Stimulated activated CD4-positive, alpha-beta T cell treated with anti-CD3 and anti-CD28 coated beads, Interleukin-2, amount 100 ng/mL, for 48 hours (primary cell): ENCODE measurements around the gene KCNIP2.

Source experiments
- DNase-seq, 2 donors: peaks; one replicate each; pipeline ENCODE4 v3.0.0-alpha.2; 2020

Gene KCNIP2

DNA sequence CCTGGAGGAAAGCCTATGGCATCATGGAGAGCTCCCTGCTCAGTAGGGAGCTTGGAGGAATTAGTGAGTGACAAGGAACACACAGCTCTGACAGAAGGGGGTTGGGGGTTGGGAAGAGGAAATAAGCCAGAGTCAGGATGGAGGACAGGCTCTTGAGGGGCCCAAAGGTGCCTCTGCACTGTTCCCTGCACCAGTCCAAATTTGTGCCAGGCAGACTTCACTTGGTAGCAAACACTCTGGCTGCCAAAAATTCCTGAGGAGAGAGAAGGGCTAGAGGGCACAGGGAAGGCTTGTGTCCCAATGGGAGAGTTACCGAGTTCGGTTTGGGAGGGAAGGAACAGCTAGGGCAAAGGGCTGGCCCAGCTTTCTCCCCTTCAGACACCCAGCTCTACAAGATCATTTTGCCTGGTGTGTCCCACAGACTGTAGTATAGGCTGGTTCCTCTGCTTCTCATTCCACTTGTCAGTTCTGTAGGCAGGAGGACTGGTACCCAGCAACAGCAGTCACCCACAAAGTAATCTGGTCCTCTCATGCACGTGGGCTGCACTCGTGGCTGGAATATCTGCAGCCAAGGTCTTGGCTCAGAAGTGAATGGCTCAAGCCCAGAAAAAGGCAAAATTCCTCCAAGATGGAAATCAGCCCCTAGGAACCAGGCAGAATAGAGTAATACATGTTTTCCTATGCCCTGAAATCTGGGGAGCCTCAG is 8.0 kb upstream of the KCNIP2 start:
- DNase-seq, result no peak

DNA sequence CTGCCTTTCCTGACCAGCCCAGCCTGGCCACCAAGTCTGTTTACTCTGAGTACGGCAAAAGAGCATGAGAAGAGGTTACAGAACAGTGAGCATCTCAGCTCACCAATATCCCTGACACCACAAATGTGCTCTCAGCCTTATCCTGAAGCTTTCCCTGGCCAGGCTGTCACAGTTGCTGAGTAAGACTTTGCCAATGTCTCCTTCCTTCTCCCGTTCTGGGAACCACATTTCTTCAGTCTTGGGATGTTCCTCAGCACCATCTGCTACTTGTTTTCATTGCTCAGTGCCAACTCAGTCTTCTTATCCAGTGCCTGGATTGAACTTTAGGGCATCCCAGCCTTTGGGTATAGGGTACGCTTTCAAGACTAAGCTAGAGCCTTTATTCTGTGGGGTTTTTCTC is 7.1 kb upstream of the KCNIP2 start:
- no peak for DNase-seq

DNA sequence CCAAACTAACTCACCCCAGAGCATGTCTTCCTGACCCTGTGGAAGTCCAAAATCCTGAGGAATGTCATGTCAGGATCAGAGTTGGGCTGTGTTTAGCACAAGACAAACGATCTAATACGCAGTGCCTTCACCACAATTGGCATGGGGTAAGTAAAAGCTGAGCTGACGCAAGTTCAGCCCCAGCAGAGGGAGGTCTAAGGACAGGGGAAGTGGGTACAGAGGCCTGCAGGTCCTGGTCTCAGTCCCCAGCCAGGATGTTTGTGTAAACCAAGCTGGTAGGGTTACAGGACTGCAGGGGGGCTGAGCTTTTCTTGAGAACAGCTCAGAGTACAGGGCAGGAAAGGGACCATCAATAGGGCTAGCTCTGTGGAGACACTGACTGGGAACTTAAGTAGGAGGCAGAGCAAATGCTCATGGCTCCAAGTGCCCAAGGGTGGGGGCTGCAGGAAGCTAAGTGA is 5.3 kb upstream of the KCNIP2 start:
- DNase-seq, result no peak

DNA sequence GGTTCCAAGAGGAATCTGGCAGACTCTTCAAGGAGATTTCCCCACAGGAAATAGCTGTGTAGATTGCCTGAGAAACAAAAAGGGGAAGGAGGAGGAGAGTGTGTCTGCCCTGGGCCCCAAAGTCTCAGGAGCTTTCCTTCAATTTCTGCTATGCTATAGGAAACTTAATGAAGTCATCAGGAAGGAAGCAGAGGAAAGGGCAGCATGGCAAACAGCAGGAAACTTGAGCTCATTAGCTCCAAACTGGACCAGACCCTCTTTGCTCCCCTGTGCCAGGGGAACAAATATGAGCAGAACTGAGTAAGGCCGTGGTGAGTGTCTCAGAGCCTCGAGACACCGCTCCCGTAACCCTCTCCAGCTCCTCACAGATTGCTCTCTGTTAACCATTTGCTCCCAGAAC is 4.8 kb upstream of the KCNIP2 start:
- DNase-seq, result no peak

DNA sequence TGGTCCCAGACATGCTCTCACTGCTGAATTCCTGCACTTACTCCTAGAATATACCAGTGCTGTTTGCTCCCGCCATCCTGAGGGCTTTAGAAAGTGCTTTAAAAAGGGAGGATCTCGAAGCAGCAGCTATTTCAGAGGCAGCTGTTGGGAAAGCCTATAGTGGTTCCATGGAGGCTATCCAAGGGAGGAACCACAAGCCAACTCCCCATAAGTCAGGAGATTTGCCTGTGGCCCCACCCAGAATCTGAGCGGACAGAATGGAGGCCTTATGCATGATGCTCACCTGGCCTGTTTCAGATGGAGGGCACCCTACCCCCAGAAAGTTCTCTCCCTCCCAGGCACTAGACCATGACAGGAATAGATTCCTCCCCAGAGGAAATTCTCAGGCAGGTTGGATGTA is 2.3 kb upstream of the KCNIP2 start:
- no peak for DNase-seq

DNA sequence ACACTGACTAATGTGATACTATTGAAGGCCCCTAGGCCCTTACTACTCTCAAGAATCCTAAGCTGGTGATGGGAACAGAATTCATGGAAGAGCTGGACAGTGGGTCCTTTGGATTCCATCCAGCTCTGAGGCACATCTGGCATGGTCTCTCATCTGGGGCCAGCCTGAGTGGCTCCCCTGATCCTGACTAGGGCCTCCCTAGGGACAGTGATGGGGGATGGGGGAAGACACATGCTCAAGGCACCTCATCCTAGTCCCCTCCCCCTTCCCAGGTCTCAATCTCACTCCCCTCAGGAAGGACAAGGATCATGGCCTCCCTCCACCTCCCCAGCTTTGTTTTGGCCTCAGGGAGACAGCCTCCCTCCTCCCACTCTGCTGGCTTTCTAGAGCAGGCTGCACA is 1.8 kb downstream of the KCNIP2 start:
- no peak for DNase-seq

DNA sequence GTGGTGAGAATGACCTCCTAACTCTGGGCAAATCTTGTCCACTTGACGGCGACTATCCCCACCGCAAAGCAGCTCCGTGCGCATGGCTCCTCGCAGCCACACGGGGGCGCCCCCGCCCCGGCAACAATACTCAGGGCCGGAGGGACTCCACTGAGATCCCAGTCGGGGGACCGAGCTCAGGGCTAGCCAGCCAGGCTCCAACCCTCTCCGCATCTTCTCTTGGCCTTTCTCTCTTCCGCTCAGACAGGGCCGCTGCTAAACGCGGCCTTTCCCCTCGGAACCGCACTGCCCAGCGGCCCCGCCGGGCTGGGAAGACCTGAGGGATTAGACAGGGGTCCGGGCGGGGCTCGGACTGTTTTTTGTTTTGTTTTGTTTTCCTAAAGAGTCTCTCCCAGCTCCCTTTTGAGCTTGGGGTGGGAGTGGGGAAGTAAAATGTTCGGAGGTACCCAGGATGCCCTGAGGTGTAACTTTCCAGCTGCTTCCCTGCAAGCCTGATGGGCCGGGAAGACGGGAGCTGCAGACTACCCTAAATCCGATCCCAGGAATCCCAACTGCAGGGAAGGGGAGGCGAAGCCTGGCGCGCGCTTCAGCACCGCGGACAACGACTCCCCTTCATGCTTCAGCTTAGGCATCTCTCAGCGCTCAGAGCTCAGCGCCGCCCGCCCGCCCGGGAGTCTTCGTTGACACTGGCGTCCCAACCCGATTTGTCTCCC is 2.7 kb downstream of the KCNIP2 start:
- peak; percentile 76 to 80 for DNase-seq

DNA sequence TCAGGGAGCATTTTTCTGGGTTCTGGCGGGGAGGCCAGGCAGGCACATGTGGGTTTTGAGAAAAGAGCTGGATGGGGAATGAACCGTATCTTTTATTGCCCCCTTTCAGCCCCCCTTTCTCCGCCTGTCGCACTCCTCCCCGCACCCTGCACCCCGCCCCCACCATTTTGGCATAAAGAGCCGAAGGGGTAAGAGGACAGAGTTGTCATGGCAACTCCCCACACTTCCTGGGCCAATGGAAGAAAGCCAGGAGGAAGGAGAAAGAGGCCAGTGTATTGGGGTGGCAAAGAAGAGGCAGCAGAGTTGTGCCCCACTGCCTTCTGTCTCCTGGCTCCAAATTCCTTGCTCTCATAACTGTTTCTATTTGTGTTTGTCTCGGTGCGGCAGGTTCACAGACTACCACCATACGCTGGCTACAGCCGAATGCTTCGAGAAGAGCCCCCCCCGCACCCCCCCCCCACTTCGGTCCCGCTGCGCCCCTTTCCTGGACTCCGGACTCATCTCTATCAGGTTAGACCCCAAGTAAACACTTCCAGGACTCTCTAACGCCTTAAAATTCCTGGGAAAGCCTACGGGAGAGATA is 3.4 kb downstream of the KCNIP2 start:
- no peak for DNase-seq

DNA sequence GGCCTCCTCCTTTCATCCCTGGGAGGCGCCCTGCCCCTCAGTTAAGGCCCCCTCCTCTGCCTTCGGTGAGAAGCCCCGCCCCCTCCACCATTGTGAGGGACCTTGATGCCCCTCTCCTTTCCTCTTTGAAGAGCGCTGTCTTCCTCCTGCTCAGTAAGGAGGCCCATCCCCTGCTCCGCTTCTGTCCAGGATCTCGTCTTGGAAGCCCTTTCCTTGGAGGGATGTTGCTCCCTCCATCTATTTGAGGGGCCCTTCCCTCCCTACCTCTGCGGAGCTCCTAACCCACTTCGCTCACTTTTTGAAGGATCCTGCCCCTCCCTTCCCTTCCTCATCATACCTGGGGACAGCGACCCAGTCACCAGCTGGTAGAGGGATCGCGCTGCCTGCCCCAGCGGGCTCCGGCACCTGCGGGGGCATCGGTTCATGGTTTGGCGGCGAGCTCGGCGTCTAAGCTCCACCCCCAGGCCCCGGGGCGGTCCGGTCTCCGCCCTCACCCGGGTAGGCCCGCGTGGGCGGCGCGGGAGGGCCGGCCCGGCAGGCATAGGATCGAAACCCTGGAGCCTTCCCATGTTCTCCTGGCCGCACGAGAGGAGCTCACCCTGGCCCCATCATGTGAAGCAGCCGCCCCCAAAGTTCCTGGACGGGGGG is 4.1 kb downstream of the KCNIP2 start:
- DNase-seq, result peak; percentile 53 to 54

DNA sequence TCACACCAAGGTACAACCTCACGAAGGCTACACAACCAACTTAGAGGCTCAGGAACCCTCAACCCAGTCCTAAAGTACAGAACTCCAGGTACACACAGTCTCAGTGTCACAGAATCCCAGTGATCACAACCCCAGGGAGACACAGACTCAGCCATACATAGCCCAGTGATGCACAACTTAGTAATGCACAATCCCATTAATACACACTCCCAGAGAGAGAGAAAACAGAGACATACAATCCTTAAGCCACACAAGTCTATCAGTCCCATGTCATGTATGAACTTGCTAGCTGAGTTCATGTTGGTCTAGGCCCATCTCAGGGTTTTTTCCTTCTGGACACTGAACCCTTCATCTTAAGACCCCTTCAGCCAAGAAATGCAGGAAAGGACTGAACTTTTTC is 4.6 kb downstream of the KCNIP2 start:
- DNase-seq, result no peak

DNA sequence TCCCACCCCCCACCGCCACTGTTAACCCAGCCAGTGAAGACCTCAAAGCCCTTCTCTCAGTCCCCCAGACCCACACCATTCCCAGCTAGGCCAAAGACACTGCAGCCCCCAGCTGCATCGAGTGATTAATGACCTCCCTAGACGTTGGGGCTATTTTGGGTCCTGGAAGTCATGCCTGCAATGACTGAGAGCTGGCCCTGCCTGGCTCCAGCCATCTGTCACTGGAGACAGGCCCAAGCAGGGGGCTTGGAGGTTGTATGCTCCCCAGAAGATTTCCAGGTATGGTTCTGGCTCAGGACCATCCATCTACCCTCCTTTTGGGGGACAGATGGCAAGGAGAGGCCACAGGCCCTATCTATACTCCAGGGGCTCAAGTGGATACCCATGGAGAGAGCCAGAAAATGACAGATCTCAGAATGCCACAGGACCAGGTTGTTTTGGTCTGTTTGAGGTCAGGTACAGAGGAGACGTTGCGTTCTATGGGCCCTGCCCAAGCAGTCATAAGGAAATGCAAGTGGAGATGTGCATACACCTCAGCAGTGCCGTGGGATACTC is 5.1 kb downstream of the KCNIP2 start:
- no peak for DNase-seq

DNA sequence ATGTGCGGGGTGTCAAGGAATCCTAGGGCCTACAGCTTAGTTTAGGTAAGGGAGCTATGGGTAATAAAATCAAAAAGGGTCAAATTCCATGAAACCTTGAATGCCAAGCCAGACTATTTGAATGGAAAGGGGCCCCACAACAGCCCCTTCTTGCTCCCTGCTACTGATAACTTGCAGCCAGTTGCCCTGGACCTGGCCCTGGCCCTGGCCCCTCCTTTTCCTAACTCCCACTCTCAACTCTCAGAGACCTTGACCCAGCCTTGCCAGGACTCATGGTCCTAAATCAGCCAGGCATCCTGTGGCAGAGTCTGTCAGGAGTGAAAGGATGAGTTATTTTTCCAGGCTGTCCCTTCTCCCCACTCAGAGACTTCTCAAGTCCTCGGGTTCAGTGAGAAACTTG is 5.9 kb downstream of the KCNIP2 start:
- DNase-seq, result no peak

DNA sequence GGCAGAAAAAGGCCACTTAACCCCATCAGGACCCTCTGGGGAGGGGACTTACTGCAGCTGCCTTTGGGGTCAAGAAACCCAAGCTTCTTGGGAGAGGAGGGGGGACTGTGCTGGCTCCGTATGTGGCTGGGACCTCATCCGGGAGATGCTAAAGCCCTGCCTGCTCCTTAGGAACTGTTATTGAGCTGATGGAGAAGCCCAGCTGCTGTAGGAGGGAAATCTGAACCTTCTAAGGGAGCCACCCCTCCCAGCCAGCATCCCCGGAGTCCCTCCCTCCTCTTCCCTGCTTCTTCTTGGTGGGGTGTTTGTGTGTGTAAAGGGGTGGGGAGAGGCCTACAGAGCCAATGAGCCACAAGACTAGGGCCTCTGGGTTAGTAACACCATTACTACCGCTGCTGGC is 8.2 kb downstream of the KCNIP2 start:
- DNase-seq, result no peak

DNA sequence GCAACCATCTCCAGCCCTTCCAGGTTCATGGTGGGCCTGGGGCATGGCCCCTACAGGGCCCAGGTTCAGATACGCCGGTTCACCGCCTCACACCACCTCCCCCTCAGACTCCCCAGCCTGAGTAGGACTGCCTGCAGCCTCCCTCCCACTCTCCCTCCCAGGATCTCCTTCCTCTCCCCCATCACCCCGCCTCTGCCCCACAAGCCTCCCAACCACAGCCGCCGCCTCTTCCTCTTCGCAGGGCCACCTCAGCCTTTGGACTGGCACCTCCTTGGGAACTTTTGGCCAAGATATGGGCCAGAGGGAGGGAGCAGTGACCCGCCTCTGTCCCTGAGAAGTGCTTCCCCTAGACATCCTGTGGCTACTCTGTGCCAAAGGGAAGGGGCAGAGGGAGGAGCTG is 9.3 kb downstream of the KCNIP2 start:
- no peak for DNase-seq

DNA sequence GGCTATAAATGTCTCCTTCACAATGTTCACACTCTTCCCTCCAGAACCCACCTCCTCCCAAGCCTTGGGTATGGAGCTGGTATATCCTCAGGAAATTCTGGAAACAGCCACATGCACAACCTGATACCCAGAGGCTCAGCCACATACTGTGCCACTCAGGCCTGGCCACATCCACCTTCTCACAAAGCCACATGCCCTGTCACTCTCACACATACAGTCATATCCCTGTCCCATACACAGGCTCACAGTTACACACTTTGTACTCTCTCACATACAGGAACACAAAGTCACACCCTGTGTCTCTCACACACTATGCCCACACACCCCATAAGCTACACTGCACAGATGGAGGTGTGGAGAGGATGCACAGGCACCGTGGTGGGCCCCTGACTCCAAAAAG is 10.1 kb downstream of the KCNIP2 start:
- no peak for DNase-seq

DNA sequence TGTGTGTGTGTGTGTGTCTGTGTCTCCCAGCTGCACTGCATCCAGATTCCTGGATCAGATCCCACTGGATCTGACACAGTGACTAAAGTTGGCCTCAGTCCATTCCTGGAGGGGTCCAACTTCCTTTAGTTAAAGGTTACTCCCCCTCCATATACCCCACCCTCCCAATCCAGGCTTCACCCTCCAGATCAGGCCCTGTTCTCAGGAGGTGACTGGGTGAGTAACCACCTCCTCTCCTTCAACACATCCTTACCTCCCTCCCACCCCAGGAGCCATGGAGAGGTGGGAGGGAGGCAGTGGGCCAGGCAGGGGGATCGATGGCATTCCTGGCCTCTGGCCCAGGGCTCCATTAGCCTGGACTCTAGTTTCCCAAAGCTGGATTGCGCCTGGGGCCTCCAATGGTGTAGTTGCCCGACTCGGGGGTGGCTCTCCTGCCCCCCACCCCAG is 11.3 kb downstream of the KCNIP2 start:
- DNase-seq, result no peak

DNA sequence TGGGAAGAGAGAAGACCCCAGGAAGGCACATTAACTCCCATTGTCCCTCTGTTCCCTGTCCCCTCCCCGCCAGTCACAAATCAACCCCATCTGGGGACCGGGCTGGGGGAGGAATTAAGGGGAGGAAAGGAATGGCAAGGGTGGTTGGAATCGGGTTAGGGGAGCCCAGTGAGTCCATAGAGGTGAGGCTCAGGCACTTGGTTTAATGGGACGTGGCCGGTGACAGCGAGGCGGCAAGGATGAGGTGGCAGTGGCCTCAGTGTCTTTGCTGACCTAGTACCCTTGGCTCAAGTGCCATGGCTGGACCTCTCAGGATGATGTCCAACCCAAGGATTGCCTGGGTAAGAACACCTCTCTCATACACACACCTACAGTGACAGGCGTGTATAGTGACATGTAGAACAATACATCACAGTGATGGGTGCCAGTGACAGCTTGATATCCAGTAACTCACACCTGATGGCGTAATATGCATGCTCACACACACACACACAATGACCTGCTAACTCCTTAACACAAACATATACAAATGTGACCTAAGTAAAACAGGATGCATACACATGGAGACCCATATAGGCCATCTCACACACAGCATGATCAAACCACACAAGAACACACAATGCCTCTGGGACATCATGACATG is 12.3 kb downstream of the KCNIP2 start:
- DNase-seq, result no peak

DNA sequence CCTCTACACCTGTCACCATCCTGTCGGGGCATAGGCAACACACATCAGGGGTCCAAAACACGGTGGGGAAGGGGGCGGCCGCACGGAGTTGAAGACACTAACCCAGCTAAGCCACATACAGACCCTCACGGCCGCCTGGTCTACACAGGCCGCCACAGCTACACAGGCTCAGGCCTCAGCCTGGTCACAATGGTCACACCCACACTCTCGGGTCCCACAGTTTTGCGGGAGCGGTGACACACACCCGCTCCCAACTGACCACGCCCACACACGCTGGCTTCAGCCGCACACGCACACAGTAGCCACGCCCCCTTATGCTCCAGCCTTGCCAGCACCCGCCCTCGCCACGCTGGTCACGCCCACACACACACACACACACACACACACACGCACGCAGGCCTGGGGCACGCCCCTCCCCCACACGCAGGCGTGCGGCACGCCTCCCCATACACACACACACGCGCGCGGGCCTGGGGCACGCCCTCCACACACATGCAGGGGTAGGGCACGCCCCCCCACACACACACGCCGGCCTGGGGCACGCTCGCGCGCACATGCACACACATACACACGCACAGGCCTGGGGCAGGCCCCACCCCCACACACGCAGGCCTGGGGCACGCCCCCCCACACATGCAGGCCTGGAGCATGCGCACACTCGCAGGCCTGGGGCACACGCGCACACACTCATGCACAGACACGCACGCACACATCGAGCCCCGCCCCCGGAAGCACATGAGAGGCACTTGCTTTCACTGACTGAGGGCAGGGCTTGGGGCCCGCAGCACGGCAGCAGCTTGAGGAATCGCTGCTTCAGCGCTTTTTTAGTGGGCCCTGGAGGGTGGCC is 13.1 kb downstream of the KCNIP2 start:
- DNase-seq, result peak; percentile 82 to 84

DNA sequence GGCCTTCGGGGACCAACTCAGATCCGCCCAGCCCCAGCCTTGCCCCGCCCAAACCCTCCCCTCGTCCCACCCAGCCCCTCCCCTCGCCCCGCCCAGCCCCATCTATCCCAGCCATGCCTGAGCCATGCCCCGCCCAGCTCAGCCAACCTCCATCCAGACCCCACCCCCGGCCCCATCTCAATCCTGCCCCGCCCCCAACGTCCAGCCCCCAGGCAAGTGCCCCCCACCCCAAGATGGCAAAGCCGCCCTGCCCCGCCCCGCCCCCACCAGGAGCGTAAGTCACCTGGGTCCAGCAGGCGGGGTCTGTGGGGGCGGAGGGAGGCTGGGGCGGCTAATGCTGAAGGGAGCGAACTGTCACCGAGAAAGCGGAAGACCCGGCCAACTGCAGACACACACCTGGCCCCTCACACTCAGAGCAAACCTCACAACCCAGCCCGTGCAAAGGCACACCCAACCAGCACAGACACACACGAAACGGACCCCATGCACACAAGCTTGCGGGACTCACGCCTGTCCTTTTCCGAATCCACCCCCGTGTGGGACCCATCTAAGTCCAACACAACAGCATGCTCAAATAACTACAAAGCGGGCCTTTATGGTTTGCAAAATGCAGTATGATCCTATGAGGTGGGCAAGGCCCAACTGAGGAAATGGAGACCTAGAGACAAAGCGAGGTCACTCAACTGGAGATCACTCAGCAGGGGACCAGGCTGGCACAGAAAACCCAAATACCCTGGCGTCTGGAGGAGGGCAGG is 13.9 kb downstream of the KCNIP2 start:
- peak; percentile 40 to 51 for DNase-seq

DNA sequence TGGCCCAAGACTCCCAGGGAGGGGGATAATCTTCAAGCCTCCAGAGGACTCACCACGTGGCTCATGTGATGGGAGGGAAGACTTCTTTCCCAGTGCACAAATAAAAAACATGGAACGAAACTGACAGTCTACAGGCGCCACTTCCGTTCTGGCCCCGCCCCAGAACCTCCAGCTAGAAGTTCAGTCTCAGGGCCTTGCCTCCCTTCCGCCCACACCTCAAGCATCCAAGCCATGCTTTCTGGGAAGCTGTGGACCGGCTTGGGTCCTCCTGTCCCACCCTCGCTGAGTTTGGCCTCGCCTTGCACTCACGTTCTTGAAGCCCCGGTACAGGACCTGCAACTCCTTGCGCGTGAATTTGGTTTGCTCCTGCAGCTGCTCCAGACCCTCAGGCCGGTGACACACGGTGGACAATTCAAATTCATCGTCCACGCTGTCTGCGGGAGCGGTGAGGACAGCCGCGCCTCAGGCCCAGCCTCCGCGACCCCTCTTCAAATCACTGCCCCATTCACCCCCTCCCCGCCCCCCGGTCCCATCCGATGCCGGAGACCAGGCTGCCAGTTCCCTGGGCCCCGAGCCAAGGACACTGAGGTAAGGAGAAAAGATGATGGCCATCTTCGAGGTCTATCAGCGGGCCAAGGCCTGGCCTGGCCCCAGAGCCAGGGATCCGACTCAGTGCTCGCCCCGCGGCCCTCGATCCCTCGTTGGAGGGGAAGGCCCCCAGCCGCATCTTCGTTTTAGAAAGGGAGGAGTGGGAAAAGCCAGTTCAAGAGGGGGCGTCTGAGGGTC is 14.6 kb downstream of the KCNIP2 start:
- DNase-seq, result no peak
